Spinal cord (tissue), 10 donors: Measurements from ENCODE around the gene DNMT3B. TPM values are rescaled to one million over a fixed set of nuclear protein-coding genes. Genes with fewer than 3 reads are reported as not detected.
A peak's percentile ranks its signal among the peaks of the same experiment; 100 is the strongest.
"Not testable (repeated sequence)": the region's sequence is repeated elsewhere in the genome, so short reads cannot be mapped to it uniquely, and the experiment has no call there.

Source experiments
- DNase-seq, 6 donors: peaks; one replicate each; pipeline versions ENCODE4 v3.0.0 to v3.0.0-alpha.2; 2013 to 2015; ENCODE audit warnings: low spot score in 6 of 6, low read depth in 4 of 6
- H3K27ac ChIP-seq: one replicate; pipeline ENCODE4 v1.5.1; 2013; ENCODE audit warnings: low read depth, low read length, control low read depth
- H3K27me3 ChIP-seq: one replicate; pipeline ENCODE4 v1.6.1; 2013; ENCODE audit warnings: low read length; ENCODE audit not compliant: control insufficient read depth, insufficient read depth
- H3K36me3 ChIP-seq: one replicate; pipeline ENCODE4 v1.6.1; 2013; ENCODE audit warnings: low read length; ENCODE audit not compliant: control insufficient read depth, insufficient read depth
- H3K4me1 ChIP-seq: one replicate; pipeline ENCODE4 v1.6.1; 2013; ENCODE audit warnings: low read length; ENCODE audit not compliant: control insufficient read depth, insufficient read depth
- H3K4me3 ChIP-seq: one replicate; pipeline ENCODE4 v1.5.1; 2013; ENCODE audit warnings: low read depth, low read length, control low read depth
- H3K9me3 ChIP-seq: one replicate; pipeline ENCODE4 v1.6.1; 2013; ENCODE audit warnings: low read length; ENCODE audit not compliant: control insufficient read depth, insufficient read depth
- WGBS: methylation state at CpG from one replicate; pipeline ENCODE4 v1.1.5; 2013; ENCODE audit warnings: missing lambda C conversion rate; ENCODE audit not compliant: insufficient coverage; 5-methylcytosine and 5-hydroxymethylcytosine counted together
- polyA plus RNA-seq, 2 donors: library from polyadenylated mRNA; unstranded; fragments of 120-200 nt; gene quantifications; one replicate each; pipeline ENCODE4 v1.2.1, GENCODE V29; 2013; ENCODE audit not compliant: insufficient read length in 2 of 2
- total RNA-seq, 2 donors: library from RNA; depleted of rRNA in 1 of 2; stranded (reverse); fragments of 120-200 nt in 1 of 2; fragments of >200 nt in 1 of 2; gene quantifications; one replicate each; pipeline versions ENCODE4 v1.2.3 to v1.2.4, GENCODE V29; 2013 to 2014
- donor health status: healthy.

The DNMT3B gene
- total and polyA plus RNA-seq, 4 donors, result 2.6 to 5.9 (median 4.2) TPM

GRCh38 chr20:32789896-32790750, 27.9 kb downstream of the DNMT3B start:
- DNase-seq, result peak; percentile 53 to 93 (median 62)
- H3K4me3 ChIP-seq, result no peak overlapping the region
- H3K27ac ChIP-seq, result no peak overlapping the region
- peaks cover 34% of the 10 kb centered on the region for H3K36me3 ChIP-seq
- no peaks in the 10 kb centered on the region for H3K27me3 ChIP-seq
- H3K9me3 ChIP-seq, result no peaks in the 10 kb centered on the region
- WGBS, result 44% methylated on average over 2 of the region's 6 CpGs
- peaks cover 19% of the 10 kb centered on the region for H3K4me1 ChIP-seq

GRCh38 chr20:32790751-32791057, 28.5 kb downstream of the DNMT3B start:
- no peaks in the 10 kb centered on the region for H3K27me3 ChIP-seq
- no peaks in the 10 kb centered on the region for H3K9me3 ChIP-seq
- H3K4me3 ChIP-seq, result no peak overlapping the region
- no peak overlapping the region for H3K27ac ChIP-seq
- peaks cover 32% of the 10 kb centered on the region for H3K36me3 ChIP-seq
- DNase-seq, result no peak
- peaks cover 19% of the 10 kb centered on the region for H3K4me1 ChIP-seq
- WGBS, result 100% methylated on average over 1 of the region's 3 CpGs

- Histone ChIP-seq H3K27ac (peak overlapping the region; percentile 67), H3K27me3 (no peaks in the 10 kb centered on the region)
Observed at GRCh38 chr20:32792316-32792715, 30.1 kb downstream of the DNMT3B start.

GRCh38 chr20:32792731-32793458, 30.7 kb downstream of the DNMT3B start:
- Histone ChIP-seq H3K4me1 (peaks cover 25% of the 10 kb centered on the region), H3K9me3 (no peaks in the 10 kb centered on the region), H3K27ac (peak overlapping the region; percentile 67), H3K4me3 (no peak overlapping the region), H3K36me3 (peaks cover 30% of the 10 kb centered on the region), H3K27me3 (no peaks in the 10 kb centered on the region)
- peak in 1 of 6 donors; percentile 64 for DNase-seq
- 85% methylated on average over 5 of the region's 13 CpGs for WGBS

More at GRCh38 chr20:32792316-32792715, 30.1 kb downstream of the DNMT3B start:
- peak in 1 of 6 donors; percentile 45 for DNase-seq
- peaks cover 25% of the 10 kb centered on the region for H3K4me1 ChIP-seq
- H3K36me3 ChIP-seq, result peaks cover 27% of the 10 kb centered on the region
- 50% methylated on average over 1 of the region's 3 CpGs for WGBS
- H3K4me3 ChIP-seq, result no peak overlapping the region
- no peaks in the 10 kb centered on the region for H3K9me3 ChIP-seq

- WGBS, result 82% methylated on average over 2 of the region's 3 CpGs
- Histone ChIP-seq H3K4me3 (no peak overlapping the region), H3K27ac (no peak overlapping the region), H3K36me3 (peaks cover 48% of the 10 kb centered on the region), H3K9me3 (no peaks in the 10 kb centered on the region), H3K4me1 (peaks cover 27% of the 10 kb centered on the region), H3K27me3 (no peaks in the 10 kb centered on the region)
- no peak for DNase-seq
Observed at GRCh38 chr20:32796383-32796948, 34.3 kb downstream of the DNMT3B start.

- Histone ChIP-seq H3K4me3 (no peak overlapping the region), H3K27me3 (no peaks in the 10 kb centered on the region), H3K4me1 (peaks cover 27% of the 10 kb centered on the region), H3K27ac (no peak overlapping the region), H3K36me3 (peaks cover 50% of the 10 kb centered on the region), H3K9me3 (no peaks in the 10 kb centered on the region)
- WGBS, result 78% methylated on average over 10 of the region's 10 CpGs
- DNase-seq, result no peak
Observed at GRCh38 chr20:32796981-32797451, 34.8 kb downstream of the DNMT3B start.

- peaks cover 23% of the 10 kb centered on the region for H3K4me1 ChIP-seq
- H3K27ac ChIP-seq, H3K27me3 ChIP-seq, H3K4me3 ChIP-seq, H3K9me3 ChIP-seq, DNase-seq: not testable (repeated sequence)
- 100% methylated on average over 3 of the region's 5 CpGs for WGBS
- peaks cover 48% of the 10 kb centered on the region for H3K36me3 ChIP-seq
Observed at GRCh38 chr20:32797571-32797970, 35.4 kb downstream of the DNMT3B start.

GRCh38 chr20:32798046-32798981, 36.1 kb downstream of the DNMT3B start:
- 70% methylated on average over 19 of the region's 23 CpGs for whole genome bisulfite sequencing
- no peak overlapping the region for H3K4me3 ChIP-seq
- H3K27me3 ChIP-seq, result no peaks in the 10 kb centered on the region
- H3K27ac ChIP-seq, result no peak overlapping the region
- DNase-seq, result peak in 1 of 6 donors; percentile 44
- peaks cover 18% of the 10 kb centered on the region for H3K4me1 ChIP-seq
- no peaks in the 10 kb centered on the region for H3K9me3 ChIP-seq
- peaks cover 48% of the 10 kb centered on the region for H3K36me3 ChIP-seq

- H3K27ac ChIP-seq, result no peak overlapping the region
- H3K27me3 ChIP-seq, result no peaks in the 10 kb centered on the region
- H3K9me3 ChIP-seq, result no peaks in the 10 kb centered on the region
- DNase-seq, result no peak
- H3K4me3 ChIP-seq, result no peak overlapping the region
- WGBS, result 100% methylated on average over 1 of the region's 2 CpGs
- peaks cover 10% of the 10 kb centered on the region for H3K4me1 ChIP-seq
- H3K36me3 ChIP-seq, result peaks cover 46% of the 10 kb centered on the region
Observed at GRCh38 chr20:32803092-32803491, 40.9 kb downstream of the DNMT3B start.
